ENCODE measurements around the gene USP2. TPM values are rescaled to one million over a fixed set of nuclear protein-coding genes. Genes with fewer than 3 reads are reported as not detected.

The USP2 gene
- polyA plus RNA-seq, 3 donors = 9.0 to 11.4 (median 10.0) TPM

GRCh38 chr11:119343726-119344125 lies 37.8 kb downstream of the USP2 start:
- DNase-seq = no peak

GRCh38 chr11:119342362-119343130 lies 38.9 kb downstream of the USP2 start:
- no peak for DNase-seq

- DNase-seq = no peak
Measured at GRCh38 chr11:119342023-119342300, 39.5 kb downstream of the USP2 start.

- no peak for DNase-seq
Measured at GRCh38 chr11:119341222-119342022, 40.1 kb downstream of the USP2 start.

- peak; percentile 82 for DNase-seq
Measured at GRCh38 chr11:119340335-119341221, 40.9 kb downstream of the USP2 start, which contains the start of gene C1QTNF5. C1QTNF5 (minus strand) TSS chr11:119340883; CDS start chr11:119340397, 486 bp downstream.

- no peak for DNase-seq
Measured at GRCh38 chr11:119339589-119340334, 41.7 kb downstream of the USP2 start.

- DNase-seq = no peak
Measured at GRCh38 chr11:119338965-119339588, 42.4 kb downstream of the USP2 start.

- DNase-seq = peak; percentile 84
Measured at GRCh38 chr11:119338318-119338890, 43.1 kb downstream of the USP2 start.

- DNase-seq = no peak
Measured at GRCh38 chr11:119337581-119338317, 43.7 kb downstream of the USP2 start.

GRCh38 chr11:119336744-119337469 lies 44.6 kb downstream of the USP2 start:
- DNase-seq = no peak

- DNase-seq = no peak
Measured at GRCh38 chr11:119335655-119336543, 45.6 kb downstream of the USP2 start.

GRCh38 chr11:119335091-119335654 lies 46.3 kb downstream of the USP2 start:
- DNase-seq = no peak

GRCh38 chr11:119334174-119334930 lies 47.1 kb downstream of the USP2 start, which contains the start of gene RNF26:
RNF26 (plus strand) TSS chr11:119334527; CDS start chr11:119335123, 596 bp downstream.
- peak; percentile 99 for DNase-seq

GRCh38 chr11:119332111-119332765 lies 49.3 kb downstream of the USP2 start:
- DNase-seq = no peak

GRCh38 chr11:119330237-119330636 lies 51.3 kb downstream of the USP2 start:
- DNase-seq = no peak

- no peak for DNase-seq
Measured at GRCh38 chr11:119329320-119329719, 52.2 kb downstream of the USP2 start.

Data from renal pelvis (tissue), 4 donors.